Effector memory CD8-positive, alpha-beta T cell (primary cell): ENCODE data around the gene MSMO1.
A peak's percentile ranks its signal among the peaks of the same experiment; 100 is the strongest.

Experiments
- ATAC-seq: fragments of 150-1000 bp; cut with Tn5 transposase; replicated peaks from 2 replicates; pipeline ENCODE4 v1.10.0; 2021; ENCODE audit warnings: mild to moderate bottlenecking, moderate library complexity
- DNase-seq, 3 experiments: peaks; one replicate each; pipeline ENCODE4 v3.0.0; 2021
- H3K27ac Mint-ChIP-seq, 2 donors: one replicate each; pipeline ENCODE4 v1.8.0; 2022; ENCODE audit warnings: mild to moderate bottlenecking in 2 of 2, mixed read lengths in 2 of 2, moderate library complexity in 2 of 2
- H3K27me3 Mint-ChIP-seq, 2 donors: one replicate each; pipeline ENCODE4 v1.8.0; 2022; ENCODE audit warnings: mixed read lengths in 2 of 2
- H3K36me3 Mint-ChIP-seq: one replicate; pipeline ENCODE4 v1.8.0; 2022; ENCODE audit warnings: mild to moderate bottlenecking, moderate library complexity, mixed read lengths; ENCODE audit not compliant: insufficient read depth
- H3K4me1 Mint-ChIP-seq, 2 donors: one replicate each; pipeline ENCODE4 v1.8.0; 2022; ENCODE audit warnings: low read depth in 2 of 2, mixed read lengths in 2 of 2
- H3K4me3 Mint-ChIP-seq, 2 donors: one replicate each; pipeline ENCODE4 v1.8.0; 2022; ENCODE audit warnings: mild to moderate bottlenecking in 2 of 2, mixed read lengths in 2 of 2, moderate library complexity in 2 of 2
- H3K9me3 Mint-ChIP-seq, 2 donors: one replicate each; pipeline ENCODE4 v1.8.0; 2022; ENCODE audit warnings: mixed read lengths in 2 of 2

MSMO1 gene

GRCh38 chr4:165378745-165379677 lies 51.5 kb downstream of the MSMO1 start, which contains the start of gene CPE:
Gene CPE, plus strand, starts transcription at chr4:165379008. Its CDS starts 214 bp downstream, at chr4:165379222.
- no peaks in the 10 kb centered on the region for H3K9me3 Mint-ChIP-seq
- H3K4me3 Mint-ChIP-seq, result peak within 1 kb of the TSS; percentile 53 to 57
- DNase-seq (peak in 2 of 3 experiments; percentile 14 to 32), ATAC-seq (peak; percentile 89)
- H3K27ac Mint-ChIP-seq, result no peak within 1 kb of the TSS
- peaks cover 0 to 2% of the 10 kb centered on the region in 2 donors for H3K4me1 Mint-ChIP-seq
- peaks cover 62 to 78% of the 10 kb centered on the region in 2 donors for H3K27me3 Mint-ChIP-seq
- H3K36me3 Mint-ChIP-seq, result no peaks in the 10 kb centered on the region

- ATAC-seq (no peak), DNase-seq (no peak)
- no peak overlapping the region for H3K27ac Mint-ChIP-seq
- H3K4me1 Mint-ChIP-seq, result peaks cover 0 to 2% of the 10 kb centered on the region in 2 donors
- H3K9me3 Mint-ChIP-seq, result no peaks in the 10 kb centered on the region
- H3K27me3 Mint-ChIP-seq, result peaks cover 55 to 76% of the 10 kb centered on the region in 2 donors
- H3K4me3 Mint-ChIP-seq, result peak overlapping the region in 1 of 2 donors; percentile 19
- no peaks in the 10 kb centered on the region for H3K36me3 Mint-ChIP-seq
Measured at GRCh38 chr4:165379678-165380064, 52.2 kb downstream of the MSMO1 start.

GRCh38 chr4:165380805-165381204 lies 53.3 kb downstream of the MSMO1 start:
- Mint-ChIP-seq H3K27ac (no peak overlapping the region), H3K27me3 (peaks cover 44 to 71% of the 10 kb centered on the region in 2 donors), H3K9me3 (no peaks in the 10 kb centered on the region), H3K4me3 (no peak overlapping the region), H3K36me3 (no peaks in the 10 kb centered on the region), H3K4me1 (peaks cover 0 to 2% of the 10 kb centered on the region in 2 donors)
- ATAC-seq (no peak), DNase-seq (no peak)

- Mint-ChIP-seq H3K9me3 (no peaks in the 10 kb centered on the region), H3K27ac (no peak overlapping the region), H3K36me3 (no peaks in the 10 kb centered on the region), H3K4me3 (no peak overlapping the region), H3K4me1 (peaks cover 0 to 2% of the 10 kb centered on the region in 2 donors), H3K27me3 (peaks cover 45 to 74% of the 10 kb centered on the region in 2 donors)
- DNase-seq, result no peak
- no peak for ATAC-seq
Measured at GRCh38 chr4:165381821-165382373, 54.4 kb downstream of the MSMO1 start.

- H3K27ac Mint-ChIP-seq, result no peak overlapping the region
- peaks cover 52 to 76% of the 10 kb centered on the region in 2 donors for H3K27me3 Mint-ChIP-seq
- no peak for DNase-seq
- no peak overlapping the region for H3K4me3 Mint-ChIP-seq
- no peaks in the 10 kb centered on the region for H3K36me3 Mint-ChIP-seq
- ATAC-seq, result no peak
- peaks cover 0 to 2% of the 10 kb centered on the region in 2 donors for H3K4me1 Mint-ChIP-seq
- no peaks in the 10 kb centered on the region for H3K9me3 Mint-ChIP-seq
Measured at GRCh38 chr4:165382640-165383039, 55.2 kb downstream of the MSMO1 start.

GRCh38 chr4:165383591-165384073 lies 56.2 kb downstream of the MSMO1 start:
- H3K27ac Mint-ChIP-seq, result no peak overlapping the region
- peaks cover 0 to 2% of the 10 kb centered on the region in 2 donors for H3K4me1 Mint-ChIP-seq
- H3K4me3 Mint-ChIP-seq, result no peak overlapping the region
- H3K9me3 Mint-ChIP-seq, result no peaks in the 10 kb centered on the region
- H3K27me3 Mint-ChIP-seq, result peaks cover 55 to 76% of the 10 kb centered on the region in 2 donors
- ATAC-seq (no peak), DNase-seq (no peak)
- H3K36me3 Mint-ChIP-seq, result no peaks in the 10 kb centered on the region

GRCh38 chr4:165384186-165384585 lies 56.7 kb downstream of the MSMO1 start:
- H3K27me3 Mint-ChIP-seq, result peaks cover 52 to 76% of the 10 kb centered on the region in 2 donors

GRCh38 chr4:165384598-165384997 lies 57.1 kb downstream of the MSMO1 start:
- no peaks in the 10 kb centered on the region for H3K9me3 Mint-ChIP-seq
- no peak overlapping the region for H3K27ac Mint-ChIP-seq
- peaks cover 47 to 75% of the 10 kb centered on the region in 2 donors for H3K27me3 Mint-ChIP-seq
- H3K36me3 Mint-ChIP-seq, result no peaks in the 10 kb centered on the region
- ATAC-seq, result no peak
- H3K4me1 Mint-ChIP-seq, result no peaks in the 10 kb centered on the region
- H3K4me3 Mint-ChIP-seq, result no peak overlapping the region
- no peak for DNase-seq

More at GRCh38 chr4:165384186-165384585, 56.7 kb downstream of the MSMO1 start:
- Mint-ChIP-seq H3K4me1 (no peaks in the 10 kb centered on the region), H3K36me3 (no peaks in the 10 kb centered on the region), H3K9me3 (no peaks in the 10 kb centered on the region), H3K4me3 (no peak overlapping the region), H3K27ac (no peak overlapping the region)
- no peak for DNase-seq
- no peak for ATAC-seq

GRCh38 chr4:165385126-165385525 lies 57.7 kb downstream of the MSMO1 start:
- H3K4me3 Mint-ChIP-seq, result no peak overlapping the region
- peaks cover 47 to 70% of the 10 kb centered on the region in 2 donors for H3K27me3 Mint-ChIP-seq
- H3K27ac Mint-ChIP-seq, result no peak overlapping the region
- H3K9me3 Mint-ChIP-seq, result no peaks in the 10 kb centered on the region
- no peaks in the 10 kb centered on the region for H3K36me3 Mint-ChIP-seq
- ATAC-seq, result no peak
- no peaks in the 10 kb centered on the region for H3K4me1 Mint-ChIP-seq
- DNase-seq, result no peak

- no peak overlapping the region for H3K4me3 Mint-ChIP-seq
- no peaks in the 10 kb centered on the region for H3K4me1 Mint-ChIP-seq
- no peaks in the 10 kb centered on the region for H3K36me3 Mint-ChIP-seq
- H3K27ac Mint-ChIP-seq, result no peak overlapping the region
- H3K9me3 Mint-ChIP-seq, result no peaks in the 10 kb centered on the region
- peaks cover 50 to 64% of the 10 kb centered on the region in 2 donors for H3K27me3 Mint-ChIP-seq
- DNase-seq (no peak), ATAC-seq (no peak)
Measured at GRCh38 chr4:165386328-165386727, 58.9 kb downstream of the MSMO1 start.

- H3K9me3 Mint-ChIP-seq, result no peaks in the 10 kb centered on the region
- H3K27ac Mint-ChIP-seq, result no peak overlapping the region
- DNase-seq, result no peak
- peaks cover 44 to 47% of the 10 kb centered on the region in 2 donors for H3K27me3 Mint-ChIP-seq
- ATAC-seq, result no peak
- H3K4me3 Mint-ChIP-seq, result no peak overlapping the region
- H3K4me1 Mint-ChIP-seq, result no peaks in the 10 kb centered on the region
- no peaks in the 10 kb centered on the region for H3K36me3 Mint-ChIP-seq
Measured at GRCh38 chr4:165388756-165389155, 61.3 kb downstream of the MSMO1 start.
